HG02943 (cell line): ENCODE data around the gene DYNLT4.

ENCODE experiments used
- ATAC-seq: cut with Tn5 transposase; IDR thresholded peaks from one replicate; pipeline ENCODE4 v1.9.1; 2021; ENCODE audit warnings: mild to moderate bottlenecking, low read depth, moderate library complexity; ENCODE audit not compliant: unreplicated experiment

Gene DYNLT4

GRCh38 chr1:44792736-44793502, 14.2 kb downstream of the DYNLT4 start:
- ATAC-seq = no peak

- ATAC-seq = no peak
Measured at GRCh38 chr1:44790968-44791801, 16.0 kb downstream of the DYNLT4 start.

GRCh38 chr1:44788120-44788860, 18.9 kb downstream of the DYNLT4 start, which contains the start of gene BEST4:
Gene BEST4 (minus strand): TSS chr1:44788170. CDS start chr1:44787705, 465 bp downstream.
- no peak for ATAC-seq

- ATAC-seq = no peak
Measured at GRCh38 chr1:44787506-44787905, 19.6 kb downstream of the DYNLT4 start.

GRCh38 chr1:44786841-44787426, 20.2 kb downstream of the DYNLT4 start:
- ATAC-seq = no peak

GRCh38 chr1:44786138-44786840, 20.9 kb downstream of the DYNLT4 start:
- no peak for ATAC-seq

GRCh38 chr1:44785501-44786137, 21.5 kb downstream of the DYNLT4 start:
- ATAC-seq = no peak

GRCh38 chr1:44785029-44785380, 22.1 kb downstream of the DYNLT4 start:
- no peak for ATAC-seq

GRCh38 chr1:44784094-44785028, 22.8 kb downstream of the DYNLT4 start:
- ATAC-seq = no peak

GRCh38 chr1:44783697-44784093, 23.5 kb downstream of the DYNLT4 start:
- ATAC-seq = no peak

- ATAC-seq = no peak
Measured at GRCh38 chr1:44780583-44781121, 26.5 kb downstream of the DYNLT4 start.

GRCh38 chr1:44778705-44779576, 28.2 kb downstream of the DYNLT4 start:
- ATAC-seq = no peak

GRCh38 chr1:44777969-44778635, 29.0 kb downstream of the DYNLT4 start:
- no peak for ATAC-seq

- no peak for ATAC-seq
Measured at GRCh38 chr1:44777547-44777946, 29.6 kb downstream of the DYNLT4 start.

GRCh38 chr1:44776730-44777068, 30.5 kb downstream of the DYNLT4 start:
- no peak for ATAC-seq

- ATAC-seq = peak; percentile 19
Measured at GRCh38 chr1:44775930-44776729, 31.0 kb downstream of the DYNLT4 start.
